ENCODE results near the gene SURF6. TPM values are rescaled to one million over a fixed set of nuclear protein-coding genes. Genes with fewer than 3 reads are reported as not detected.

SURF6 gene
- total RNA-seq, 1 experiment from 2014 or later: 56.3 TPM

DNA sequence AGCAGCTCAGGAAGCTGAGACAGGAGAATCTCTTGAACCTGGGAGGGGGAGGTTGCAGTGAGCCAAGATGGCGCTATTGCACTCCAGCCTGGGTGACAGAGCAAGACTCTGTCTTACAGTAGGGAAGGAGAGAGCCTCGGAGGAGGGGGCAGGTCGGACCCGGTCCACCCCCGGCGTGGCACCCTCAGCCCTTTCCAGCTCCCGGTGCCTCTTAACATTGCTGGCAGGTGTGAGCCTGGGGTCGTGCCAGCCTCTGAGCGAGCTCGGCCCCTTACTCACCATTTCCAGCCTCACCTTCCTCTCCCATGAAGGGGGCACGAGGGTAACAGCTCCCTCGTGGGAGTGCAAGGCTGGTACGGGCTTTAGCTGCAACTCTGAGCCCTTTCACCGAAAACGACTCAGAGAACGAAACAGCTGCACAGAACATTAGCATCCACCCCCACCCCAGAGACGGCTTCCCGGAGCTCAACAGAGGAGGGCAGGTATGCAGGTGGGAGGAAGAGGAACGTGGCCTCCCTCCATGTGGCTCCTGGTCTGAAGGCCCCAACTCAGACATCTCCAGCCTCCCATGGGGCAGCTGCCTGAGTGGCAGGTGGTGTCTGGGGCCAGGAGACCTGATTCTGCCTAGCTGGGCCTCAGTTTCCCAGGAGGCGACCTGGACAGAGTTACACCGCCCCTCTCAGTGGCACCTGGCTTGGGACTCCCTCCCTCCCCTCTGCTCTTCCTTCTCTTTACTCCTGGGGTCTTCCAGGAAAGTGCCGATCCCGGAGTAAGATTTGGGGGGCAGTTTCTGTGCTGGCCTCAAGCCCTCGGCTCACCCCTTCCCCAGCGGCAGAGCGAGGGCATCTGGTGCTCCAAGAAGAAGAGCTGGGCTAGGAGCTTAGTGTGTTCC, 32.5 kb downstream of the SURF6 start:
- Histone ChIP-seq H2BK120ac (ENCODE audit: low read depth, low read length, poor library complexity, severe bottlenecking) (no peak overlapping the region), H4K91ac (ENCODE audit: insufficient read length, low read depth, low read length) (no peak overlapping the region), H3T11ph (ENCODE audit: low read length) (no peak overlapping the region), H3K56ac (ENCODE audit: insufficient read length, low read depth, low read length) (no peak overlapping the region), H2AFZ (ENCODE audit: low read length) (no peak overlapping the region), H3K4ac (ENCODE audit: low read depth, low read length) (no peak overlapping the region), H3K79me1 (ENCODE audit: insufficient read depth, low read depth, low read length, poor library complexity, severe bottlenecking) (no peaks in the 10 kb centered on the region), H3K4me2 (ENCODE audit: insufficient read depth, insufficient read length, low read length) (no peak overlapping the region), H2BK20ac (ENCODE audit: low read depth, low read length, poor library complexity, severe bottlenecking) (no peak overlapping the region), H3K27ac (ENCODE audit: insufficient read length, low read depth, low read length) (no peak overlapping the region), H3K18ac (ENCODE audit: insufficient read length, low read depth, low read length) (no peak overlapping the region), H3K23me2 (ENCODE audit: insufficient read length, low read depth, low read length, poor library complexity, severe bottlenecking) (no peaks in the 10 kb centered on the region), H3K27me3 (ENCODE audit: insufficient read depth, low read length) (no peaks in the 10 kb centered on the region), H3K9ac (ENCODE audit: extremely low read depth, insufficient read length, low read length) (no peak overlapping the region), H4K8ac (replicated peaks; ENCODE audit: insufficient read length, low read depth, low read length) (no peak overlapping the region), H3K9me3 (ENCODE audit: control insufficient read depth, low read depth, low read length) (no peaks in the 10 kb centered on the region), H2BK5ac (ENCODE audit: insufficient read length, low read length) (no peak overlapping the region), H3K23ac (ENCODE audit: insufficient read length, low read depth, low read length) (no peak overlapping the region), H4K20me1 (ENCODE audit: control insufficient read depth, insufficient read depth, insufficient read length) (no peaks in the 10 kb centered on the region), H3K14ac (ENCODE audit: insufficient read depth, low read length) (no peak overlapping the region), H2BK12ac (ENCODE audit: insufficient read length, low read depth, low read length) (no peak overlapping the region), H3K79me2 (ENCODE audit: insufficient read depth, low read length) (no peaks in the 10 kb centered on the region), H3K4me1 (ENCODE audit: insufficient read depth, low read length) (no peaks in the 10 kb centered on the region), H2AK5ac (ENCODE audit: insufficient read length, low read length) (no peak overlapping the region), H2BK15ac (ENCODE audit: low read depth, low read length) (no peak overlapping the region), H4K5ac (ENCODE audit: insufficient read length, low read depth, low read length) (no peak overlapping the region)
- Mint-ChIP-seq H3K9me3 (peaks cover 2 to 3% of the 10 kb centered on the region in 2 experiments; a peak in 4 of 5 replicates), H3K27ac (no peak overlapping the region; a peak in 1 of 7 replicates), H3K27me3 (ENCODE audit: low read depth) (peaks cover 44% of the 10 kb centered on the region), H3K4me3 (no peak overlapping the region), H3K4me1 (peaks cover 0 to 3% of the 10 kb centered on the region in 2 experiments; a peak in 1 of 4 replicates), H3K36me3 (ENCODE audit: insufficient read depth in 1 of 3, low read depth in 3 of 3) (peaks cover 0 to 1% (median 0%) of the 10 kb centered on the region in 3 experiments; a peak in 1 of 7 replicates)
- WGBS (ENCODE audit: extremely low coverage, insufficient read length, low lambda C conversion rate): no CpG with 5 or more reads among the region's 26 CpGs
- TF ChIP-seq, protein P1, sequence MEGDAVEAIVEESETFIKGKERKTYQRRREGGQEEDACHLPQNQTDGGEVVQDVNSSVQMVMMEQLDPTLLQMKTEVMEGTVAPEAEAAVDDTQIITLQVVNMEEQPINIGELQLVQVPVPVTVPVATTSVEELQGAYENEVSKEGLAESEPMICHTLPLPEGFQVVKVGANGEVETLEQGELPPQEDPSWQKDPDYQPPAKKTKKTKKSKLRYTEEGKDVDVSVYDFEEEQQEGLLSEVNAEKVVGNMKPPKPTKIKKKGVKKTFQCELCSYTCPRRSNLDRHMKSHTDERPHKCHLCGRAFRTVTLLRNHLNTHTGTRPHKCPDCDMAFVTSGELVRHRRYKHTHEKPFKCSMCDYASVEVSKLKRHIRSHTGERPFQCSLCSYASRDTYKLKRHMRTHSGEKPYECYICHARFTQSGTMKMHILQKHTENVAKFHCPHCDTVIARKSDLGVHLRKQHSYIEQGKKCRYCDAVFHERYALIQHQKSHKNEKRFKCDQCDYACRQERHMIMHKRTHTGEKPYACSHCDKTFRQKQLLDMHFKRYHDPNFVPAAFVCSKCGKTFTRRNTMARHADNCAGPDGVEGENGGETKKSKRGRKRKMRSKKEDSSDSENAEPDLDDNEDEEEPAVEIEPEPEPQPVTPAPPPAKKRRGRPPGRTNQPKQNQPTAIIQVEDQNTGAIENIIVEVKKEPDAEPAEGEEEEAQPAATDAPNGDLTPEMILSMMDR (conservative IDR thresholded peaks at IDR 0.05): no peak
- no peak for DNase-seq

All from H9 (cell line).